OCI-LY1 (cell line): Measurements from ENCODE around the gene POTEI.
"Not testable (repeated sequence)": the region's sequence is repeated elsewhere in the genome, so short reads cannot be mapped to it uniquely, and the experiment has no call there.

ENCODE experiments used
- EZH2 ChIP-seq: fragments of 200-600 bp; sonication (generic), shearing (Covaris generic); IDR thresholded peaks from 2 replicates; pipeline ENCODE4 v1.8.0; 2017; ENCODE audit warnings: borderline replicate concordance, mixed run types, mild to moderate bottlenecking, antibody characterized with exemption, low read length, moderate library complexity, mixed read lengths
- TF ChIP-seq, protein P1 (sequence below): fragments of 200-600 bp; sonication (generic), shearing (Covaris generic); IDR thresholded peaks from 2 replicates; pipeline ENCODE4 v1.5.1; 2017; ENCODE audit warnings: mild to moderate bottlenecking, antibody characterized with exemption, low read length, moderate library complexity, mixed read lengths

DNA sequence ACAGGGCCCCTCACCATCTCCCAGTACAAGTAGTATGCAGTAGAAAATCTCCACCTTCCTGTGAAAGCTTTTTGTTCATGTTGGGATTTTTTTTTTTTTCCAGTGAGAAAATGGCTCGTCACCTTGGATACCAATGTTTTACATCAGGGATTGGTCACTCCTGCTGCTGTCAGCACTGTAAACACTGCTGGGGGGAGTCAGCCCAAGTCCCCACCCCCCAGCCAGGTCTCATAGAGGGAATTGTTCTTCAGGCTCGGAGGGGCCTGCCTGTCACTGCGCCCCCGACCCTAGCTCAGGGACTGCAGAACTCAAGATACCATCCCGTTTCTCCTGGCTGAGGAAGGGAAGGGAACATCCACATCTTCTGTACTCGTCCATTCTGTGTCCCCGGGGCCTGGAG is 11.9 kb upstream of the POTEI start, which contains the start of gene CFC1B:
- TF ChIP-seq EZH2 = not testable (repeated sequence)
- TF ChIP-seq, protein P1, sequence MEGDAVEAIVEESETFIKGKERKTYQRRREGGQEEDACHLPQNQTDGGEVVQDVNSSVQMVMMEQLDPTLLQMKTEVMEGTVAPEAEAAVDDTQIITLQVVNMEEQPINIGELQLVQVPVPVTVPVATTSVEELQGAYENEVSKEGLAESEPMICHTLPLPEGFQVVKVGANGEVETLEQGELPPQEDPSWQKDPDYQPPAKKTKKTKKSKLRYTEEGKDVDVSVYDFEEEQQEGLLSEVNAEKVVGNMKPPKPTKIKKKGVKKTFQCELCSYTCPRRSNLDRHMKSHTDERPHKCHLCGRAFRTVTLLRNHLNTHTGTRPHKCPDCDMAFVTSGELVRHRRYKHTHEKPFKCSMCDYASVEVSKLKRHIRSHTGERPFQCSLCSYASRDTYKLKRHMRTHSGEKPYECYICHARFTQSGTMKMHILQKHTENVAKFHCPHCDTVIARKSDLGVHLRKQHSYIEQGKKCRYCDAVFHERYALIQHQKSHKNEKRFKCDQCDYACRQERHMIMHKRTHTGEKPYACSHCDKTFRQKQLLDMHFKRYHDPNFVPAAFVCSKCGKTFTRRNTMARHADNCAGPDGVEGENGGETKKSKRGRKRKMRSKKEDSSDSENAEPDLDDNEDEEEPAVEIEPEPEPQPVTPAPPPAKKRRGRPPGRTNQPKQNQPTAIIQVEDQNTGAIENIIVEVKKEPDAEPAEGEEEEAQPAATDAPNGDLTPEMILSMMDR = not testable (repeated sequence)
